ENCODE results near the gene ITGB4.

- TF ChIP-seq, protein P1, sequence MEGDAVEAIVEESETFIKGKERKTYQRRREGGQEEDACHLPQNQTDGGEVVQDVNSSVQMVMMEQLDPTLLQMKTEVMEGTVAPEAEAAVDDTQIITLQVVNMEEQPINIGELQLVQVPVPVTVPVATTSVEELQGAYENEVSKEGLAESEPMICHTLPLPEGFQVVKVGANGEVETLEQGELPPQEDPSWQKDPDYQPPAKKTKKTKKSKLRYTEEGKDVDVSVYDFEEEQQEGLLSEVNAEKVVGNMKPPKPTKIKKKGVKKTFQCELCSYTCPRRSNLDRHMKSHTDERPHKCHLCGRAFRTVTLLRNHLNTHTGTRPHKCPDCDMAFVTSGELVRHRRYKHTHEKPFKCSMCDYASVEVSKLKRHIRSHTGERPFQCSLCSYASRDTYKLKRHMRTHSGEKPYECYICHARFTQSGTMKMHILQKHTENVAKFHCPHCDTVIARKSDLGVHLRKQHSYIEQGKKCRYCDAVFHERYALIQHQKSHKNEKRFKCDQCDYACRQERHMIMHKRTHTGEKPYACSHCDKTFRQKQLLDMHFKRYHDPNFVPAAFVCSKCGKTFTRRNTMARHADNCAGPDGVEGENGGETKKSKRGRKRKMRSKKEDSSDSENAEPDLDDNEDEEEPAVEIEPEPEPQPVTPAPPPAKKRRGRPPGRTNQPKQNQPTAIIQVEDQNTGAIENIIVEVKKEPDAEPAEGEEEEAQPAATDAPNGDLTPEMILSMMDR (IDR thresholded peaks at IDR 0.05) = no peak
- TF ChIP-seq POLR2A (IDR thresholded peaks at IDR 0.05; ENCODE audit: low read depth) = no peak
- TF ChIP-seq POLR2AphosphoS5 (IDR thresholded peaks at IDR 0.05) = no peak
- TF ChIP-seq EP300 (IDR thresholded peaks at IDR 0.05) = no peak
Observed at GRCh38 chr17:75763613-75764416, 42.6 kb downstream of the ITGB4 start.

Data from esophagus muscularis mucosa (tissue), 4 donors.